DOHH2 (cell line): ENCODE measurements around the gene NPFFR1.

Source experiments
- H3F3A ChIP-seq: fragments of 200-600 bp; sonication (generic), shearing (Covaris generic); 2 replicates; pipeline ENCODE4 v1.6.0; 2016; ENCODE audit warnings: antibody characterized with exemption, mild to moderate bottlenecking; ENCODE audit not compliant: control insufficient read depth, insufficient read depth
- H3K27ac ChIP-seq: fragments of 200-600 bp; sonication (generic); 2 replicates; pipeline ENCODE4 v1.5.1; 2014; ENCODE audit warnings: low read depth, mild to moderate bottlenecking, low read length, moderate library complexity
- H3K27me3 ChIP-seq: fragments of 200-600 bp; sonication (generic); 2 replicates; pipeline ENCODE4 v1.6.1; 2014; ENCODE audit warnings: mild to moderate bottlenecking, low read length, mixed read lengths; ENCODE audit not compliant: control insufficient read depth
- H3K36me3 ChIP-seq: fragments of 200-600 bp; sonication (generic); 2 replicates; pipeline ENCODE4 v1.6.1; 2014; ENCODE audit warnings: mild to moderate bottlenecking, low read length, moderate library complexity, mixed read lengths; ENCODE audit not compliant: control insufficient read depth
- H3K4me1 ChIP-seq: fragments of 200-600 bp; sonication (generic); 2 replicates; pipeline ENCODE4 v1.6.1; 2014; ENCODE audit warnings: mild to moderate bottlenecking, low read length, mixed read lengths; ENCODE audit not compliant: control insufficient read depth
- H3K4me2 ChIP-seq: fragments of 200-600 bp; sonication (generic); 2 replicates; pipeline ENCODE4 v1.6.0; 2014; ENCODE audit warnings: mild to moderate bottlenecking, low read length, moderate library complexity
- H3K4me3 ChIP-seq: fragments of 200-600 bp; sonication (generic); 2 replicates; pipeline ENCODE4 v1.5.1; 2014; ENCODE audit warnings: mild to moderate bottlenecking, low read length, mixed read lengths
- H3K79me2 ChIP-seq: fragments of 200-600 bp; sonication (generic); 2 replicates; pipeline ENCODE4 v1.6.1; 2014; ENCODE audit warnings: mild to moderate bottlenecking, low read length, mixed read lengths; ENCODE audit not compliant: control insufficient read depth
- H3K9me2 ChIP-seq: fragments of 200-600 bp; sonication (generic); replicated peaks from 2 replicates; pipeline ENCODE4 v1.6.1; 2014; ENCODE audit warnings: mild to moderate bottlenecking, low read length, mixed read lengths; ENCODE audit not compliant: control insufficient read depth
- H3K9me3 ChIP-seq: fragments of 200-600 bp; sonication (generic); 2 replicates; pipeline ENCODE4 v1.6.1; 2014; ENCODE audit warnings: antibody characterized with exemption, low read length, mixed read lengths; ENCODE audit not compliant: control insufficient read depth, insufficient read depth
- H4K20me1 ChIP-seq: fragments of 200-600 bp; sonication (generic); 2 replicates; pipeline ENCODE4 v1.6.0; 2014; ENCODE audit warnings: low read depth, mild to moderate bottlenecking, antibody characterized with exemption, low read length, moderate library complexity; ENCODE audit not compliant: control insufficient read depth, insufficient read depth
- EZH2phosphoT487 ChIP-seq: fragments of 200-600 bp; sonication (generic); IDR thresholded peaks from 2 replicates; pipeline ENCODE4 v1.6.1; 2017; ENCODE audit warnings: borderline replicate concordance, mild to moderate bottlenecking, antibody characterized with exemption, low read length, moderate library complexity, mixed read lengths
- TF ChIP-seq, protein P1 (sequence below): fragments of 200-600 bp; sonication (generic); IDR thresholded peaks from one replicate; pipeline ENCODE4 v1.5.1; 2014; ENCODE audit warnings: antibody characterized with exemption, mild to moderate bottlenecking, low read depth, low read length; ENCODE audit not compliant: poor library complexity, severe bottlenecking

The NPFFR1 gene

GRCh38 chr10:70315815-70316214, 32.0 kb upstream of the NPFFR1 start:
- peaks cover 2% of the 10 kb centered on the region; the same call in 1 of the 2 replicates for H3F3A ChIP-seq
- no peaks in the 10 kb centered on the region for H4K20me1 ChIP-seq
- 0 out of 2 replicates have a peak, but pooled peaks cover 3% of the 10 kb centered on the region for H3K36me3 ChIP-seq
- peak overlapping the region; percentile 52 for H3K27ac ChIP-seq
- H3K27me3 ChIP-seq, result no peaks in the 10 kb centered on the region
- no peaks in the 10 kb centered on the region for H3K79me2 ChIP-seq
- H3K9me3 ChIP-seq, result no peaks in the 10 kb centered on the region
- TF ChIP-seq EZH2phosphoT487, result no peak
- TF ChIP-seq, protein P1, sequence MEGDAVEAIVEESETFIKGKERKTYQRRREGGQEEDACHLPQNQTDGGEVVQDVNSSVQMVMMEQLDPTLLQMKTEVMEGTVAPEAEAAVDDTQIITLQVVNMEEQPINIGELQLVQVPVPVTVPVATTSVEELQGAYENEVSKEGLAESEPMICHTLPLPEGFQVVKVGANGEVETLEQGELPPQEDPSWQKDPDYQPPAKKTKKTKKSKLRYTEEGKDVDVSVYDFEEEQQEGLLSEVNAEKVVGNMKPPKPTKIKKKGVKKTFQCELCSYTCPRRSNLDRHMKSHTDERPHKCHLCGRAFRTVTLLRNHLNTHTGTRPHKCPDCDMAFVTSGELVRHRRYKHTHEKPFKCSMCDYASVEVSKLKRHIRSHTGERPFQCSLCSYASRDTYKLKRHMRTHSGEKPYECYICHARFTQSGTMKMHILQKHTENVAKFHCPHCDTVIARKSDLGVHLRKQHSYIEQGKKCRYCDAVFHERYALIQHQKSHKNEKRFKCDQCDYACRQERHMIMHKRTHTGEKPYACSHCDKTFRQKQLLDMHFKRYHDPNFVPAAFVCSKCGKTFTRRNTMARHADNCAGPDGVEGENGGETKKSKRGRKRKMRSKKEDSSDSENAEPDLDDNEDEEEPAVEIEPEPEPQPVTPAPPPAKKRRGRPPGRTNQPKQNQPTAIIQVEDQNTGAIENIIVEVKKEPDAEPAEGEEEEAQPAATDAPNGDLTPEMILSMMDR, result no peak
- H3K4me1 ChIP-seq, result peaks cover 49% of the 10 kb centered on the region
- no peaks in the 10 kb centered on the region for H3K9me2 ChIP-seq
- peak overlapping the region; percentile 94 for H3K4me2 ChIP-seq
- H3K4me3 ChIP-seq, result peak overlapping the region; percentile 55

GRCh38 chr10:70315276-70315675, 31.5 kb upstream of the NPFFR1 start:
- TF ChIP-seq, protein P1, result no peak
- no peak for TF ChIP-seq EZH2phosphoT487
- H3K9me3 ChIP-seq, result no peaks in the 10 kb centered on the region
- no peaks in the 10 kb centered on the region for H3K79me2 ChIP-seq
- peak overlapping the region; percentile 52; the same call in 1 of the 2 replicates for H3K27ac ChIP-seq
- no peaks in the 10 kb centered on the region for H3K9me2 ChIP-seq
- peaks cover 49% of the 10 kb centered on the region for H3K4me1 ChIP-seq
- H3K27me3 ChIP-seq, result no peaks in the 10 kb centered on the region
- H3K36me3 ChIP-seq, result 0 out of 2 replicates have a peak, but pooled peaks cover 3% of the 10 kb centered on the region
- peak overlapping the region; percentile 94 for H3K4me2 ChIP-seq
- no peaks in the 10 kb centered on the region for H4K20me1 ChIP-seq
- H3F3A ChIP-seq, result peaks cover 2% of the 10 kb centered on the region; the same call in 1 of the 2 replicates
- H3K4me3 ChIP-seq, result peak overlapping the region; percentile 55

- Histone ChIP-seq H3K27ac (no peak overlapping the region), H3K36me3 (0 out of 2 replicates have a peak, but pooled peaks cover 3% of the 10 kb centered on the region), H3K9me2 (no peaks in the 10 kb centered on the region), H3K4me3 (no peak overlapping the region), H3K79me2 (no peaks in the 10 kb centered on the region), H3K27me3 (no peaks in the 10 kb centered on the region), H3K4me1 (peaks cover 35% of the 10 kb centered on the region), H3K9me3 (no peaks in the 10 kb centered on the region), H4K20me1 (no peaks in the 10 kb centered on the region), H3K4me2 (no peak overlapping the region), H3F3A (peaks cover 2% of the 10 kb centered on the region; the same call in 1 of the 2 replicates)
- no peak for TF ChIP-seq EZH2phosphoT487
Observed at GRCh38 chr10:70312972-70313371, 29.2 kb upstream of the NPFFR1 start.

- Histone ChIP-seq H3K36me3 (0 out of 2 replicates have a peak, but pooled peaks cover 3% of the 10 kb centered on the region), H3K9me3 (no peaks in the 10 kb centered on the region), H3F3A (peaks cover 2% of the 10 kb centered on the region; the same call in 1 of the 2 replicates), H3K27me3 (no peaks in the 10 kb centered on the region), H4K20me1 (no peaks in the 10 kb centered on the region), H3K9me2 (no peaks in the 10 kb centered on the region), H3K27ac (no peak overlapping the region), H3K4me2 (no peak overlapping the region), H3K4me3 (no peak overlapping the region), H3K4me1 (peaks cover 28% of the 10 kb centered on the region), H3K79me2 (no peaks in the 10 kb centered on the region)
- TF ChIP-seq, protein P1, result no peak
- no peak for TF ChIP-seq EZH2phosphoT487
Observed at GRCh38 chr10:70312249-70312648, 28.4 kb upstream of the NPFFR1 start.
